CD4-positive, alpha-beta T cell treated with Interleukin-6 at 100 ng/mL for 8 hours (primary cell): ENCODE data around the gene CDKN2AIP.
"Not testable (repeated sequence)": the region's sequence is repeated elsewhere in the genome, so short reads cannot be mapped to it uniquely, and the experiment has no call there.

Source experiments
- DNase-seq: peaks from one replicate; pipeline ENCODE4 v3.0.0-alpha.2; 2020; ENCODE audit warnings: mixed read lengths, low spot score

The CDKN2AIP gene

DNA sequence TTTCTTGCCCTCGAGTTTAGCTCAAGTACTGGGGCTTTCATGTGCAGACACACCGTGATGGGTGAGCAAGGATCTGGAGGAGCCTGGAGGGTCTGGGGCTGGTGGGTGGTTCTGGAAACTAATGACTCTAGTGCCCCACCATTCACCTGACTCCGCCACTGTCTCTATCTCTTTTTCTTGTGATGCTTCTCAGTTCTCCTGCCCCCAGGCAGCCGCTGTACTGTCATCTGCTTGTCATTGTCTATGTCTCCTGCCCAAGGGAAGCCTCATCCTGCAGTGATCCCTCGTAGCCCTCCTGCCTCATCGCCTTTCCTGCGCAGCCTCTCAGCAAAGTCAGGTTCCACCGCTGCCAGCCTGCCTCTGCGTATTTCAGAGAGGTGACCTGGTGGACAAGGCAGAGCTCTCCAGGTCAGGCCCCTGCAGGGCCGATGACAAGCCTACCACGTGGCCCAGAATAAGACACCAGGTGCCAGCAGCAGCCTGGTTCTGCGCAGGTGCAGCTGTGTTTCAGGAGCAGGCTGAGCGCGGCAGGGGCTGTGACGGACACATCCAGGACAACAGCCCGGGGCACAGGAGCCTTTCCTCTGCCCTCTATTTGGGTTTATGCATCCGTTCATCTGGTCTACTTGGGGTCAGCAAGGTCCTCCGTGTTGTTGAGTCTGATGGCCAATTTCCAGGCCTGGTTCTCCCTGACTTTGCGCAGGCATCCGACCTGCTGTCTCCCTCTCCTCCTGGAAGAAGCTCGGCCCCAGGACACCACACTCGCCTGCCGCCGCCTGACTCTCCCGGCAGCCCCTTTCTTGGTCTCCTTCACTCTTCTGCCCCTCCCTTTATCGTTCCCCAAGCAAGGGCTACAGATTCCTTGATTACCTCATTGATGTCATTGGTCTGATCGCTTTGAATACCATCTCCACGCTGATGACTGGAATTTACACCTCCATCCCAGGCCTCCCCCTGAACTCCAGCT is 30.9 kb upstream of the CDKN2AIP start:
- no peak for DNase-seq

DNA sequence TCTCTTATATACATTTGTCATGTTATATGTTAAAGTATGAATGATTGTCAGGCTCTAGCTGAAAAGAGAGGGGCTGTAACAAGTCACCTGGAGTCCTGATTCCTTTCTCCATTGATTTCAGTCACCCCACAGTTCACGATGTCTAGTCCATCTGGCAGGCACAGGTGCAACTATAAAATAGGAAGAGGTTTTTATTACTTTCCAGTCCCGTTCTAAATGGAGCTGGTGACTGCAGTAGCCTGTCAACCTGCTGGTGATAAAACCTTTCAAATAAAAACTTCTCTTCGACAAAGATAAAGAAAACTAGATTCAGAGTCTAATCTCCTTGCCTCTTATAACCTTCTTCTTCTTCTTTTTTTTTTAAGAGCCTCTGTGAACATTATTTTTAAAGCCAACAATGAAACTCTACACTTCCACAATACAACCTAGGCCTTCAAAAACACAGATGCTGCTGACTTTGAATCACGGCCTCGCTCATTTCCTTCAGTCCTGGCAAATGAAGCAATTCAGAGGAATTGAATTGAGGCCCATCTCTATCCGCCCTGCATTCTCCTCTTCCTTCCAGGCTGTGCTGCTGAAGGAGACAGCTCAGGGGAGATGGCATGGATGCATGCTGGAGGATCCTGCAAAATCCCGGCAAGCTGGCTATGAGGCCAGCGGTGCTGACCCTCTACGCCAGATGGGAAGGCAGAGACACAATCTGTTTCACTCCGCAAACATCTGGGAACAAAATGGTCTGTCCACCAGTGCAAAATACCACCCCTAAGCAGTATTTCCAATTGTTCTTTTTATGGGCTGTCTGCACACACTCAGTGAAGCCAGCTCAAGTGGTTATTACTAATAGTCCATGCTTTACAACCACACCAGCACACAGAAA is 27.3 kb upstream of the CDKN2AIP start:
- no peak for DNase-seq

DNA sequence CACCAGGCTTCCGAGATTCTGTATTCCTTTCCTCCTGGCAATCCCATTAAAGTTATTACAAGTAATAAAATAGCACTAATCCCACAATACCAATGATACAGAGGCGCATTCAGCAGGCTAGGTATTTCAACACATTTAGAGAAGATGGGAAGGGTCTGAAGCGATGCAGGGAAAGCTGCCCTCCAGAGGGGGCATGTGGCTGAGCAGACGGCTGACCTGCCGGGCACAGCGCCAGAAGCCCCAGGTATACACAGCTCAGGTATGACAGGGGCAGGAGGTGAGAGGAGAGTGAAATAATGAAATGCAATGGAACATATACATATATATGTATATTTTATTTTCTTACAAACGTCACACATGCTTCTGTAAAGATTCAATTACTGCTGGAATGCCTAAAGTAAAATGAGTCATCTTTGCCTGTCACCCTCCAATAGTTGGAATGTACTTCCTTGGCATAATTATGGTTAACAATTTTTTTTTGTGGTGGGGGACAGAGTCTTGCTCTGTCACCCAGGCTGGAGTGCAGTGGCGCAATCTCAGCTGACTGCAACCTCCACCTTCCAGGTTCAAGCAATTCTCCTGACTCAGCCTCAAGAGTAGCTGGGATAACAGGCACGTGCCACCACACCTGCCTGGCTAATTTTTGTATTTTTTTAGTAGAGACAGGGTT is 21.3 kb upstream of the CDKN2AIP start:
- no peak for DNase-seq

DNA sequence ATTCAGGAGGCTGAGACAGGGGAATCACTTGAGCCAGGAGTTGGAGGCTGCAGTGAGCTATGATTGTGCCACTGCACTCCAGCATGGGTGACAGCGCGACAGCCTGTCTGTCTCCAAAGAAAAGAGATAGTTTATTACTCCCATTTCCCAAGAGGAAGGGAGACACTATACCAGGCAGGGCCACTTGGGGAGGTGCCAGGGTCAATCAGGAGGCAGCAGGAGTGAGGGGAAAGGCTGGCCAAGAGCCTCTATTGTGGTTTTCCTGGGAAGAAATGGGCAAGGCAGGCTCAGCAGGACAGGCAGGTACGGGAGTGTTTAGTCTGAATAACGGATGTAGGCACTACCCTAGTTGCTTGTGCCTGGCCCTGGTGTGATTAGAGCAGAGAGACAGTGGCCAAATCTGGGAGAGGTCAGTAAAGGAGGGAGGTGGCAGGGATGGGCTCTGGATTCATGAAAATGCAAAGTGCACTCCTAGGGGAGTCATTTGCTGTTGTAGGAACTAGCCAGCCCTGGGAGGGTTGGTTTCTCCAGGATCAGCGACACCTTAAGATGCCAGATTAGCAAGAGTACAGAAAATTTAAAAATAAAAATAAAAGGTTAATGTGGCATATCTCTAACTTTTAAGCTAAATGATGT is 20.2 kb upstream of the CDKN2AIP start:
- DNase-seq = no peak

DNA sequence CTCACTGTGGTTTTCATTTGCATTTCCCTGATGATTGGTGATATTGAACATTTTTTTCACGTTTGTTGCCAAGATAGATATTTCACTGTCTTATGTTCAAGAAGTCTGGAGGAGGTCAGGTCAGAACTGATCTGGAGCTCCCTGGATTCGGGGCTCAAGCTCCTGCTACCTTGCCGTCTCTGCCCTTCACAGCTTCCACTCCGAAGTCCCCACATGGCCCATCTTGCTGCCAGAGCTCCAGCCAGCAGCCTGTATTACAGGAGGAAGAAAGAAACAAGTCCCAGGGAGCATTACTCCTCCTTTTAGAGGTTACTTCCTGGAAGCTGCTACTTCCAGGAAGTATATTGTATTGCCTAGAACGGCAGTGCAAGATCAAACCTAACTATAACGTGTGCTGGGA is 17.9 kb upstream of the CDKN2AIP start:
- DNase-seq = no peak

DNA sequence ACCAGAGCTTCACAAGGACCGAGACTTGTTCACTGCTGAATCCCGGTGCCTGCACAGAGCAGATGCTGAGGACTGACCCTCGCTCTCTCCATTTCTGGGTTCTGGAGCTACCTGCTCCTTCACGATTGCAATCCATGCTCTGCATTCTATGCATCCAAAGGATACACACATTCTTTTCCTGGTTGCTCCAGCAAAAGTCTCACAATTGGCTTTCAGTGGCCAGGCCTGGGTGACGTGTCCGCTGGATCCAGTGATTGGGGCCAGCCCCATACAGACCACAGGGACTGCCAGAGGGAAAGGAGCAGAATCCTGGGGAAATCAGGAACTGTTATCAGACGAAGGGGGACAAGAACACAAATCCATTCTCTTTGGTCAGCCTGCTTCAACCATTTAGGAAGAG is 14.9 kb upstream of the CDKN2AIP start:
- no peak for DNase-seq

DNA sequence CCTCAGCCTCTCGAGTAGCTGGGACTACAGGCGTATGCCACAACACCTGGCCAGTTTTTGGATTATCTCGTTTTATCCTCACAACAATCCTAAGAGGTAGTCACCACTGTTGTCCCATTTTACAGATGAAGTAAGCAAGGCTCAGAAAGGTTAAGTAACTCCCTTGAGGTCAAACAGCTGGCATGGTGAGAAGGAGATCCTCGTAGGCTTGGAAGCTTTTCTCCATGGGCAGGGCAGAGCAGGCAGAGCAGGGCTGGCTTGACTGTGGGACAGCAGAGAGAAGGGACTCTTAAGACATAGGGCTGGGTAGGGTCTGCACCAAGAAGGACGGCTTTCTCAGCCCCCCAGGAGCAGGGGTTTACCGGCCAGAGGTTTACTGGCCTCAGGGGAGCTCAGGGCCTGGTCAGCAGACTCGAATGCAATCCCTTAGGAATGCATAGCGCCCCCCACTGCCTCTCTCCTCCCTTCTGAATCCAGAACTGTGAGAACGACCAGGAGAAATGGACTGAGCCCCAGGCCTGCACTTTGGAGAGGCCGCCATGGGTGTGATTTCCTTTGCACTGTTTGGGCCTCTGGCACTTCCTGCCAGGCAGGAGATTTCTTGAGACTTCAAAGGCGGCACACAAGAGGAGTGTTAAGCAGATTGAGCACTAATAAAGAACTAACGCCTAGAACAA is 14.0 kb upstream of the CDKN2AIP start:
- peak; percentile 62 for DNase-seq

DNA sequence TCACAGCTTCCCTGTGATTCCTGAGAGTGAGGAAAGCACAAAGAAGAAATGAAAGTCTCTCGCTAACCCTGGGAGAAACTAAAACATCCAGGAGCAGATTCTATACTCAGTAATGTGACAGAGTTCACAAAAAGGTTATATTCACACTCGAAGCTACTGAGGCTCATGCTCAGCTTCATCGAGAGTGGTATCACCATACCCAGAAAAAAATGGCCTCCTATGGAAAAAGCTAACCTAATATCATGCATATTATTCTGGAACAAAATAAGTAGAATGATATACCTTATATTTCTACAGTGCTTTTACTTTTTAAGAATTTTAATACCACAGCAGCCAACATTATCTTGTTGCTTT is 13.5 kb upstream of the CDKN2AIP start:
- no peak for DNase-seq

DNA sequence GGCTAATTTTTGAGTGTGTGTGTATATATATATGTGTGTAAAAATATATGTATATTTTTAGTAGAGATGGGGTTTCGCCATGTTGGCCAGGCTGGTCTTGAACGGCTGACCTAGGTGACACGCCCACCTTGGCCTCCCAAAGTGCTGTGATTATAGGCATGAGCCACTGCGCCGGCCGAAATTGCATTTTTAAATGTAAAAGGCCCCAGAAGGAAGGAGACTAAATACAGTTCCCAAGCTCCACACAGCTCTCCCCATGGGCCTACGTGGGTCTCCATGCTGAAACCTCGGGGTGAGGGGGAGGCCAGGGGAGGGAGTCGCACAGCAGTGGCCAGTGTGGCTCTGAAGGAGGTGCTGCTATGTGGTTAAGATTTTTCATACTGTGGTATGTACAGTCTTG is 12.8 kb upstream of the CDKN2AIP start:
- DNase-seq = no peak

DNA sequence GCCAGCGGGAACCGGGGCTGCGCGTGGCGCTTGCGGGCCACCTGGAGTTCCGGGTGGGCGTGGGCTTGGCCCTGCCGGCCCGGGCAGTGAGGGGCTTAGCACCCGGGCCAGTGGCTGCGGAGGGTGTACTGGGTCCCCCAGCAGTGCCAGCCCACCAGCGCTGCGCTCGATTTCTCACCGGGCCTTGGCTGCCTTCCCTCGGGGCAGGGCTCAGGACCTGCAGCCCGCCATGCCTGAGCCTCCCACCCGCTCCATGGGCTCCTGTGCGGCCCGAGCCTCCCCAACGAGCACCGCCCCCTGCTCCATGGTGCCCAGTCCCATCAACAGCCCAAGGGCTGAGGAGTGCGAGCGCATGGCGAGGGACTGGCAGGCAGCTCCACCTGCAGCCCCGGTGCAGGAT is 11.3 kb upstream of the CDKN2AIP start:
- DNase-seq = not testable (repeated sequence)

DNA sequence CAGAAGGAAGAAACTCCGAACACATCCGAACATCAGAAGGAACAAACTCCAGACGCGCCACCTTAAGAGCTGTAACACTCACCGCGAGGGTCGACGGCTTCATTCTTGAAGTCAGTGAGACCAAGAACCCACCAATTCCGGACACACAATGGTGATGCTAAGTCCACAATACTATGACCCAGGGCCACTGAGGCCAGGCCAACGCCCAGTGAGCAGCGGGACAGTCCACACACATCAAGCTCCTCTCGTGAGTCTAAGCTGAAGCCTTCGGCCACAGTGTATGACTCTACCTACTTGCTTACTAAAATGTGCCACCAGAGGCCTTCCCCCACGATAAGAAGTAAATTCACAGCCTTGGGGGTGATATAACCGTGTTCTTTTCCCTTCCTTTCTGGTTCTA is 10.2 kb upstream of the CDKN2AIP start:
- DNase-seq = no peak

DNA sequence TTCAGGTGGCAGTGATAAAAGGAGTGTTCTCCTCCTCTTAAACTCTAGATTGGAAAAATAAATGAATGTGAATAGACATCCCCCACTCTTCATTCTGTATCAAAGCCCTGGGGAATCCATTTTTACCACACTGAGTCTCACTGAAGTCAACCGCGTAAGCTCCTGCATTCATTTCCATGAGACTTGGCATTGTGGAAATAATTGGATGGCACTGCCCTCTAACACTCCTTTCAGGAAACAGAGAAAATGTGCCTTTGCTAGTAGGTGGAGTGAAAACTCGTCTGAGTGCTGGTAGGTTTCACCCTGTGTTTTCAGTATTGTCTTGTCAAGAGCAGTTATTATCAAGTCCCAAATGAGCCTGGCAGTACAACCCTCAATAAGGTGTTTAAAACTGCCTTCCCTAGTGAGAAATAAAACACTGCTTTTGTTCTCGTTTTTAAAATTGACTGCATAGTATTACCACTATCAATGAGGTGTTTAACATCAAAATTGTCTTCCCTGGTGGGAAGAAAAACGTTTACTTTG is 9.7 kb upstream of the CDKN2AIP start:
- no peak for DNase-seq

DNA sequence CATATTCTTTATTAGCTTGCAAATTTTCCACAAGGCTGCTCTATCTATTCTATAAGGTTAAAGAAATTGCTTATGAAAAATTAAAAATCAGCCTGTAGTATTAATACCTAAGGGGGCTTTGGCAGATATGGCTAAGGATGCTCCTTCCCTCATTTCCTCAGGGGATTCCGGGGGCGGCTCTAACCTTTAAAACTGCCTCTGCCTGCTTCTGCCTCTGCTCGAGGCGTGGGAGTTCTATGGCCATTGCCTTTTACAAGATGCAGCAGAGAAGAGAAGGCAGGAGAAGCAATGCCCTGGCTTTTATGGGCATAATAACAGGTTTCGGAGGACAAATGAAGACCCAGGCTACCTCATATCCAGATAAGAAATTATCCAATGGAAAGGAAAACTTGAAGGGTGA is 8.6 kb upstream of the CDKN2AIP start:
- DNase-seq = no peak

DNA sequence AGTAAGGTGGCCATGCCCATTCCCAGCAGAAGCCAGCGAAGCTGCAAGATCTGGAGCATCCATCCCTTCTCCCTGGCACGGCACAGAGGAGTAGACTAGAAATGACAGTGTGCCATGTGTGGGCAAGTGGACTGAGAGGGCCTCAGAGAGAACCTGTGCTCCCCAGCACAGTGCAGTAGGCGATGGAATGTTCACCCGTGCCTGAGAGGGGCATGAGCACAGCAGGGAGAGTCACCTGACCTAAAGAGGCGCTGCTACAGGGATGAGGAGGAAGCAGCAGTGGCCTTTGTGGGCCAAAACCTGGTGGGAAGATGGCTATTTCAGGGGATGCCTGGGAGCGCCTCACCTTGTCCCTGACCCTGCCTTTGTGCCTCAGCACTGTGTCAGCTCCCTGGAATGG is 8.0 kb upstream of the CDKN2AIP start:
- DNase-seq = no peak

DNA sequence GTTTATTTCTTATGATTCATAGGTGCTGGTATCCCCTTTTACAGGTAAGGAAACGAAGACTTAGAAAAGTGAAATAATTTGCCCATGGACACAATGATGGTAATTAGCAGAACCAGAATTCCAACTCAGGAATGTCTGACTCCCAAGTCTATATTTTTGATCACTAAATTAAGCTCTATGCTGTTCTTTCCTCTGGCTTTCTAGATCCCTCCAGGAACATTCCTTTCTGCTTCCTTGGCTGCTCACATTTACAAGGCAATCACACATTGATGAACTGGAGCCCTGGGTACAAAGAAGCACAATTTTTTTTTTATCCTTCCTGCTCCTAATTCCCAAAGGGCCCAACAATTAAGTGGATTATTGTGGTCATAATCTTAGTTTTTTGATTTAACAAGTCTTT is 7.0 kb upstream of the CDKN2AIP start:
- no peak for DNase-seq

DNA sequence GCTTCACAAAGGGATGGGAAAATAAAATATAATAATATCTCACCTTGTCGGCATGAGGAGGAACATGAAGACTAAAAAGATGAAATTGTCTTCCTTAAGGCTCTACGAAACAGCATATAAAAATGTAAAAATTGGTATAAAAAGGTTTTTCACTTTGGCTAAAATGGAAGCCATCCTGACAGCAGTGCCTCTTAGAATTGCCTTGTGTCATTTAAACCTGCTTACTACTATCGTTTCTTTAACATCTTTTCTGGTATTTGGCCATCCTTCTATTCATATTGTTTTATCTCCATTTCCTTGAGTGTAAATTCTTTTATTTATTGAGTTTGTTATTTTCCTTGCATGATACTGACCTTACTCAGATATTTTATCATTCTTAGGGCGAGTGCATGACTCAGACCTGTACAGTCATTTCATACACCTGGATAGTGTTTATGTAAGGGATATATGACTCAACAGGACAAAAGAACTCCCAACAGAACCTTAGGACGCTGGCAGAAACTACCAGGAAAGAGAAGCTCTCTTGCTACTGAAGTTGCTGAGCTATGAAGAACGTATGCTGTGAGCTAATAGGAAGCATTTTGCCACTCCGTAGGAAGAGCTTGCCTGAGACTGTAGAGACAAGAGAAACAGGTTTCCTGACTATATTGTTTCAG is 5.8 kb upstream of the CDKN2AIP start:
- DNase-seq = no peak

DNA sequence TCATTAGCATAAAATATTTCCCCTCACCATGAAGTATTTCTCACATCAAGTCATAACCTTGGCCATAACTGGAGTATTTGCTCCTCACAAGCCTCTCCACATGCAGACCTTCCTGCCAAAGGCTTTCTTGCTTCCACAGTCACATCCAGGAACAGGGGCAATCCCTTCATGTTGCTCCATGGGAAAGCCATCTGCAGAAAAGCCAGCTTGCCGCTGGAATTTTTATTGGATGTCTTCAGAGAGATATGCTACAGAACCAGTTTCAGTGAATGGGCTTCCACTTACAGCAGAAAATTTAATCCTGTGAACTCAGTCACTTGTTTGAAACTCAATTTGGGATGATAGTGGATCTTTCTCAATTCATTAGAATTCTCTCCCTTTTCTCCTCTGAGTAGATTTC is 3.2 kb upstream of the CDKN2AIP start:
- no peak for DNase-seq

DNA sequence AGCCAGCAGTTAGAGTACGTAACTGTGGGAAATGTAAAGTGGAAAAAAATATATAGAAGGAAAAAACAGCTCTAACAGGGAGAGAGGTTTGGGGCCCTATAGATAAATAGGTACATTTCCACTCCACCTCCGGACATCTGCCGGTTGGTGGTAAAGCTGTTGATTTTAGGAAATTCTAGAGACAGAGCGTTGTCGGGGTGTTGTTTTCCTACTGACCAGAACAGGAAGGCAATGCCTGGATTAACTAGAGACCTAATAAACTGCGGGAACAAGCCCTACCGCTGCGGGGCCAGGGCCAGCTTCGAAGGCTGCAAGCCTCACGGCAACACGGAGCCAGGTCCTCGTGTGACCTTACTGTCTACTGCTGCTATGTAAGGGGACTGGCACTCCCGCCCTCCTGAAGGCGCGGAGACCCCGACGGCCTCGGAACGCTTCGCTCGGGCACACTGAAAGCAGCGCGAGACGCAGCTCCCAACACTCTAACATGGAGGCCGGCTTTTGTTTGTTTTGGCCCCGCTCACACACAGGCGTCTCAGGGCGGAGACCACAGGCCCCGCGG is 702 bp upstream of the CDKN2AIP start:
- DNase-seq = peak; percentile 17

DNA sequence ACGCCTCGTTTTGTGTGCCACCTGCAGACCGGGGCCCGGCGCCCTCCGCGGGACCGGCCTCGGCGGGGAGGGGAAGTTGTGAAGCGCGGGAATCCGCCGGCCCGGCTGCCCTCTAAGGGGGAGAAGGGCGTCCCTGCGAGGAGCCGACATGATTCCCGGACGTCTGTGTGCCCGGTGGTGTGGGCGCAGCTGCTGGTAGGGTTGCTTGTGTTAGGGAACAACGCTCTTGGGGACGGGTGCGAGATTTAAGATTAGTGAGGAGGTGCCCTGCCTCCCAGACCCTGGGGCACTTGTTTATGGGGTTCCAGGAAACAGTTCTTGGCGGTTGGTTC is 627 bp downstream of the CDKN2AIP start:
- DNase-seq = no peak

DNA sequence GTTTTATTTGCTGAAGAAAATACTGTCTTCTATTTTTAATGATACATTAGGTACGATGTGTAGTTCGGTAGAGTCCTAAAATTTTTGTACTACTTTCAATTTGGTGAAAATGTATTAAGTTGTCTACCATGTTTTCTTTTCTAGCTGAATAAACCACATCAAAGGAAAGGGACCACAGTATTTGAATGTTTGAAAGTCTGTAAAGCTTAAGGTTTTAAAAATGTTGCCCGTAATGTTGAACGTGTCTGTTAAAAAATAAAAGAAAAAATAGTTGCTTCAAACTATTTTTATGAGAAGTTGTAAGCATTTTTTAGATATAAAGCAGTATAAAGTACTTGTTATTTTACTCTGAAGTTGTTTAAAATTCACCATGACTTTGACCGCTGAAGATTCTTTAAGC is 3.2 kb downstream of the CDKN2AIP start:
- no peak for DNase-seq

DNA sequence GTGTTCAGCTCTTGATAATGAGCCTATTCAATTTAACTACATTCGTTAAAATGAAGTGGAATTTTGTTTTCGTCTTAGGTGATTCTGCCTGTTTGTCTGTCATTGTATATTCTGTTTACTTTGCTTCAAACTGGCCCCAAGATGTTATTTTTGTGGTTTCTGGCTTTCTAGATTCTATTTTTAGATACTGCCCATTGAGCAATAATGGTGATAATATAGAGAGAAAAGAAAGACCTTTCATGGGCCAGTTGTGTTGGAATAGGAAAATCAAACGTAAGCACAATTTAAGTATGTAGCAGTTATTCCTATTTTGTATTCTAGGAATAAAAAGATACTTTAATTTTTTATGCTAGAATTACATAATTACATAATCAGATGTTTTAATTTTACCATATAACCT is 4.0 kb downstream of the CDKN2AIP start:
- no peak for DNase-seq
